ENCODE results near the gene DHX58. TPM values are rescaled to one million over a fixed set of nuclear protein-coding genes. Genes with fewer than 3 reads are reported as not detected.
"Not testable (repeated sequence)": the region's sequence is repeated elsewhere in the genome, so short reads cannot be mapped to it uniquely, and the experiment has no call there.

Gene DHX58
- total and polyA plus RNA-seq, 3 donors from 2014 or later, result 35.9 to 56.3 (median 51.1) TPM

DNA sequence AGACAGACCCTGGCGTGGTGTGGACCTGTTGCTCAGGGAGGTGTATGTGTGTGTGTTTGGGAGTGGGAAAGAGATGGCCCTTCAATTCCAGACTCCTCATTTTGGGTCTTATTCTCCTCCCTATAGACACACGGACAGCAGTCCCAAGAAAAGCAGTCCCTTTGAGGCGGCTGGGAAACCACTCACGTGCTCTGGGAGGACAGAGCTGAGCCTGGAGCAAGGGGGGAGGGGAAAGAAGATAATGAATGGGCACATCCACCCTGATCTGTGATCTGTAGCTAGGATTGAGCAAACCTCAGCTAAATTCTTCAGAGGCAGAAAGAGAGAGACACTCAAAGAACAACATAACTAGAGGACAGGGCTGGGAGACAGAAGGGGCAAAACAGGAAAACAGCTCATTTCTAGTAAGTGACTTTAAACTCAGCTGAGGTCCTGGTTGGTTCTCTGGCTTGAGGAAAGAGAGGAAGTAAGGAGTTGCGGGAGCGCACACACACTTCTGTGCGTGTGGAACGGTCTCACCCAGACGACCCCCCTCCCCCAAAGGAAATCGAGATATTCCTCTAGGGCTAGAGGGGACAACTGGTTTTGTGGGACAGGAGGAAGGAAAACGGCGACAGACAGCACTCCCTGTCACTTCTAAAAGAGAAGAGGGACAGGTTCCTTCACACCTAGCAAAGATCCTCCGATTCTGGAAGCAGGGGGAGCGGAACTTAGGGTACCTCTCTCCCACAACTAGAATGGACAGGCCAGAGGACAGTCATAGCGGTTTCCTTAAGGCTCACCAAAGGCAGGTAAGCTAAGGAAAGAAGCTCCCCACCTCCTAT lies 41.6 kb upstream of the DHX58 start:
- H3K4me1 ChIP-seq, result peaks cover 22% of the 10 kb centered on the region

DNA sequence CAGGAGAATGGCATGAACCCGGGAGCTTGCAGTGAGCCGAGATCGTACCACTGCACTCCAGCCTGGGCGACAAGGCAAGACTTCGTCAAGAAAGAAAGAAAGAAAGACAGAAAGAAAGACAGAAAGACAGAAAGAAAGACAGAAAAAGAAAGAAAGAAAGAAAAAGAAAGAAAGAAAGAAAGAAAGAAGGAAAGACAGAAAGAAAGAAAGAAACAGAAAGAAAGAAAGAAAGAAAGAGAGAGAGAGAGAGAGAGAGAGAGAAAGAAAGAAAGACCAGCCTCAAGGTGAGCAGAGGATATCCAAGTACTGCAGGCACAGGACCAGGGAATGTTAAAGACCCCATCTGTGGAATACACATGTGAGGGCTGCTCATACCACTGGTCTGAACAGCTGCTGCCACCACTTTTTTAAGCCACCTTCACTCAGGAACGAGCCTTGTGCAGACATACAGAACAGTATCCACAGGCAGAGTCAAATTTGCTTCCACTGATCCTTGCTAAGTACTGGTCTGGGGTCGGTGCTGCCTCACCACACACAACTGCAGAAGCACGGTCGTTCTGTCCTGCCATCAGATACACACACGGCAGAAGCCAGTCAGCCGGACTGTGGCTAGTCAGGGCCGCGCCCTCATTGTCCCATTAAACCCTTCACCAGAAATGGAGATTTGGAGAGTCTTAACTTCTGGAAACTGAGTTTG lies 34.5 kb upstream of the DHX58 start:
- WGBS, 2 donors, result 82 to 87% methylated on average over 7 to 13 of the region's 13 CpGs
- Histone ChIP-seq H3K36me3 (ENCODE audit: low read depth, missing control alignments) (no peaks in the 10 kb centered on the region), H3K27ac (no peak overlapping the region), H3K4me3 (no peak overlapping the region), H3K4me1 (peaks cover 6% of the 10 kb centered on the region), H3K9me3 (no peaks in the 10 kb centered on the region), H3K27me3 (no peaks in the 10 kb centered on the region)
- TF ChIP-seq, protein P1, sequence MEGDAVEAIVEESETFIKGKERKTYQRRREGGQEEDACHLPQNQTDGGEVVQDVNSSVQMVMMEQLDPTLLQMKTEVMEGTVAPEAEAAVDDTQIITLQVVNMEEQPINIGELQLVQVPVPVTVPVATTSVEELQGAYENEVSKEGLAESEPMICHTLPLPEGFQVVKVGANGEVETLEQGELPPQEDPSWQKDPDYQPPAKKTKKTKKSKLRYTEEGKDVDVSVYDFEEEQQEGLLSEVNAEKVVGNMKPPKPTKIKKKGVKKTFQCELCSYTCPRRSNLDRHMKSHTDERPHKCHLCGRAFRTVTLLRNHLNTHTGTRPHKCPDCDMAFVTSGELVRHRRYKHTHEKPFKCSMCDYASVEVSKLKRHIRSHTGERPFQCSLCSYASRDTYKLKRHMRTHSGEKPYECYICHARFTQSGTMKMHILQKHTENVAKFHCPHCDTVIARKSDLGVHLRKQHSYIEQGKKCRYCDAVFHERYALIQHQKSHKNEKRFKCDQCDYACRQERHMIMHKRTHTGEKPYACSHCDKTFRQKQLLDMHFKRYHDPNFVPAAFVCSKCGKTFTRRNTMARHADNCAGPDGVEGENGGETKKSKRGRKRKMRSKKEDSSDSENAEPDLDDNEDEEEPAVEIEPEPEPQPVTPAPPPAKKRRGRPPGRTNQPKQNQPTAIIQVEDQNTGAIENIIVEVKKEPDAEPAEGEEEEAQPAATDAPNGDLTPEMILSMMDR (IDR thresholded peaks at IDR 0.05), result no peak
- no peak for TF ChIP-seq POLR2A (IDR thresholded peaks at IDR 0.05)
- intact Hi-C loops (cut with DNase I; ENCODE audit: low total_unique reads), result no loop called here
- DNase-seq, result no peak

More for the DNA sequence above, 41.6 kb upstream of the DHX58 start:
- DNase-seq, result no peak
- 3 to 4% methylated on average over 14 to 15 of the region's 15 CpGs for WGBS, 2 donors
- no peaks in the 10 kb centered on the region for H3K9me3 ChIP-seq
- no peaks in the 10 kb centered on the region for H3K36me3 ChIP-seq (ENCODE audit: low read depth, missing control alignments)
- peak overlapping the region; percentile 97 to 98 for H3K4me3 ChIP-seq
- peak overlapping the region; percentile 70 to 78 for H3K27ac ChIP-seq
- H3K27me3 ChIP-seq, result no peaks in the 10 kb centered on the region
- intact Hi-C loops (cut with DNase I; ENCODE audit: low total_unique reads), result no loop called here
- TF ChIP-seq, protein P1 (IDR thresholded peaks at IDR 0.05), result no peak
- TF ChIP-seq POLR2A (IDR thresholded peaks at IDR 0.05), result no peak

DNA sequence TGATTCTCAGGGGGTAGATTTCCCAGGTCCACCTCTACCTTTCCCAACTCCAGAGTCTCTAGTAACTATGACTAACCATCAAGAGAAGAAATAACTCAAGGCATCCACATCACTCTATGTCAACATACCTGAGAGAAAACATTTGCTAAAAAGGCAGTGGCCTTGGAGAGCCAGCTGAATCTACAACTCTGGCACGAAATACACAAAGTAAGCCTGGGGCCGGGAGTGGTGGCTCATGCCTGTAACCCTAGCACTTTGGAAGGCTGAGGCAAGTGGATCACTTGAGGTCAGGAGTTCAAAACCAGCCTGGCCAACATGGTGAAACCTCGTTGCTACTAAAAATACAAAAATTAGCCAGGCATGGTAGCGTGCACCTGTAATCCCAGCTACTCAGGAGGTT lies 30.6 kb upstream of the DHX58 start:
- intact Hi-C loops (cut with DNase I; ENCODE audit: low total_unique reads); H3K27me3 ChIP-seq; H3K36me3 ChIP-seq (ENCODE audit: low read depth, missing control alignments); H3K27ac ChIP-seq; DNase-seq; H3K4me3 ChIP-seq; H3K9me3 ChIP-seq: not testable (repeated sequence)
- peaks cover 12% of the 10 kb centered on the region for H3K4me1 ChIP-seq
- WGBS, 2 donors, result 60 to 71% methylated on average over 4 of the region's 4 CpGs

DNA sequence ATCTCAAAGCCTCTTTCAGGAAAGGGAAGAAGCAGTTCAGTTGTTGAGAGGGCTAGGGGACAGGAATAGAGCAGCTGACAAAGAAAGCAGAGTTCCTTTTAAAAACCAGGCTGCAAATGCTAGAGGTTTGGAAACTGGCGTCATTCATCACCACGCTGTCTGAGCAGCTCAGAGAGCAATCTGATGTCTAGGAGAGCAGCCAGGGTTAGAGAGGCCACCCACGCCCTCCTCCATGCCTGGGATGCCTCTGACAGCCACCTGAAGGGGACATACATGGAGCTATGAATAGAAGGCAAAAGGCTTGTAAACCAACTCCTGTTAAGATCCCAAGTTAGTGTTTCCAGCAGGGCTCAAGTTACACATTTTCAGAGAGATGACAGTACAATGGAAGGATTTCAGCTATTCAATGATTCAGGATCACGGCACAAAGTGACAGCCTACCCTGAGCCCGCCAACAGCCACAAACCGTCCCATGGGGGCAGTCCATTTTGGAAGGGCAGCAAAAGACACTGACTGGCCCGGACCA lies 29.9 kb upstream of the DHX58 start:
- Histone ChIP-seq H3K4me3 (no peak overlapping the region), H3K27ac (no peak overlapping the region), H3K36me3 (ENCODE audit: low read depth, missing control alignments) (no peaks in the 10 kb centered on the region), H3K27me3 (no peaks in the 10 kb centered on the region), H3K9me3 (no peaks in the 10 kb centered on the region), H3K4me1 (peaks cover 16% of the 10 kb centered on the region)
- intact Hi-C loops (cut with DNase I; ENCODE audit: low total_unique reads), result no loop called here
- DNase-seq, result no peak
- 76 to 82% methylated on average over 7 of the region's 7 CpGs for WGBS, 2 donors
- TF ChIP-seq, protein P1 (IDR thresholded peaks at IDR 0.05), result no peak
- TF ChIP-seq POLR2A (IDR thresholded peaks at IDR 0.05), result no peak

DNA sequence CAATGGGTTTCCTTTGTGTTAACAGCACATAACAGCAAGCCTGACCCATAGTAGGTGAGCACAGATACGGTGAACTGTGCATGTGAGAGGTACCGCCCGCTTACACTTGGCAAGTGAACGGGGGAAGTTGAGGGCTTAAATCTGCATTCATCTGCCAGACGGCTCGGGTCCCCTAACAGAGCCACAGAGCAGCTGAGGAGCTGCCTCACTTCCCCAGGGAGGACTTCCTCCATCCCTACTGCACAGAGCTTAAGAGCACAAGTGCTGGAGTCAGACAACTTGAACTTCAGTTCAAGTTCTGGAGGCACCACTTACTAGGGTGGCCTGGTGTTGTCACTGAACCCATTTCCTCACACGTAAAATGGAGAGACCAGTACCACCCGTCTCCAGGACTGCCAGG lies 28.9 kb upstream of the DHX58 start:
- peaks cover 21% of the 10 kb centered on the region for H3K4me1 ChIP-seq
- TF ChIP-seq, protein P1 (IDR thresholded peaks at IDR 0.05), result no peak
- no peak for TF ChIP-seq POLR2A (IDR thresholded peaks at IDR 0.05)
- H3K27ac ChIP-seq, result no peak overlapping the region
- no peak for DNase-seq
- no peaks in the 10 kb centered on the region for H3K36me3 ChIP-seq (ENCODE audit: low read depth, missing control alignments)
- H3K9me3 ChIP-seq, result no peaks in the 10 kb centered on the region
- H3K4me3 ChIP-seq, result no peak overlapping the region
- no peaks in the 10 kb centered on the region for H3K27me3 ChIP-seq
- 75 to 85% methylated on average over 8 of the region's 8 CpGs for WGBS, 2 donors
- intact Hi-C loops (cut with DNase I; ENCODE audit: low total_unique reads), result no loop called here

DNA sequence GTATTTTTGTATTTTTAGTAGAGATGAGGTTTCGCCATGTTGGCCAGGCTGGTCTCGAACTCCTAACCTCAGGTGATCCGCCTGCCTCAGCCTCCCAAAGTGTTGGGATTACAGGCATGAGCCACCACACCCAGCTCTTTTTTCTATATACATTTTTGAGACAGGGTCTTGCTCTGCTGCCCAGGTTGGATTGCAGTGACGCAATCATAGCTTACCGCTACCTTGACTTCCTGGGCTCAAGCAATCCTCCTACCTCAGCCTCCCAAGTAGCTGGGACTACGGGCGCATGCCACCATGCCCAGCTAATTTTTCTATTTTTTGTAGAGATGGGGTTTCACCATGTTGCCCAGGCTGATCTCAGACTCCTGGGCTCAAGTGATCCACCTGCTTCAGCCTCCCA lies 28.2 kb upstream of the DHX58 start:
- H3K27me3 ChIP-seq; DNase-seq; H3K27ac ChIP-seq; H3K9me3 ChIP-seq; H3K4me3 ChIP-seq; H3K36me3 ChIP-seq (ENCODE audit: low read depth, missing control alignments); intact Hi-C loops (cut with DNase I; ENCODE audit: low total_unique reads): not testable (repeated sequence)
- 95 to 97% methylated on average over 7 of the region's 7 CpGs for whole genome bisulfite sequencing, 2 donors
- H3K4me1 ChIP-seq, result peaks cover 28% of the 10 kb centered on the region

All from testis (tissue), 3 donors.